HEK293 (cell line): ENCODE results near the gene PAX9.

Experiments used
- CTCF ChIA-PET: fragments of 350-600 bp; formaldehyde crosslinking; extraction: SDS; loops from one replicate; lab custom pipeline; 2021; ENCODE audit warnings: antibody characterized with exemption; lab: Yijun Ruan, JAX
- POLR2A ChIA-PET: fragments of 300-600 bp; formaldehyde crosslinking; extraction: SDS; loops from one replicate; lab custom pipeline; 2020; ENCODE audit warnings: antibody characterized with exemption, inconsistent platforms; lab: Yijun Ruan, JAX
- H3K27ac ChIP-seq: fragments of 200-500 bp; sonication (Bioruptor generic); 2 replicates; pipeline ENCODE4 v1.5.1; 2014; ENCODE audit warnings: low read depth, low read length, control low read depth, inconsistent platforms; ENCODE audit errors: extremely low read depth
- H3K36me3 ChIP-seq, 2 experiments: fragments of 200-500 bp in 1 of 2; sonication (Bioruptor generic) in 1 of 2; 1 replicate in 1 of 2; 2 replicates in 1 of 2; pipeline ENCODE4 v1.5.1; 2014 to 2017; ENCODE audit warnings: inconsistent platforms in 2 of 2, low read length in 2 of 2; ENCODE audit not compliant: control insufficient read depth in 2 of 2, insufficient read depth in 1 of 2
- H3K4me1 ChIP-seq: fragments of 200-500 bp; sonication (Bioruptor generic); 2 replicates; pipeline ENCODE4 v1.5.1; 2014; ENCODE audit warnings: mild to moderate bottlenecking, low read length, inconsistent platforms; ENCODE audit not compliant: control insufficient read depth, insufficient read depth
- H3K4me3 ChIP-seq: 2 replicates; pipeline ENCODE4 v1.5.1; 2011; ENCODE audit warnings: low read depth, mild to moderate bottlenecking, control low read depth, low read length, moderate library complexity
- H3K9me3 ChIP-seq: fragments of 200-500 bp; sonication (Bioruptor generic); 2 replicates; pipeline ENCODE4 v1.5.1; 2014; ENCODE audit warnings: low read depth, low read length, inconsistent platforms; ENCODE audit not compliant: control insufficient read depth, insufficient read depth
- HIC1 ChIP-seq: fragments of 450-650 bp; formaldehyde crosslinking; IDR thresholded peaks from 2 replicates; pipeline ENCODE4 v1.5.1; 2016; ENCODE audit warnings: missing biosample characterization, missing genetic modification characterization
- HOXC10 ChIP-seq: sonication (generic); formaldehyde crosslinking; IDR thresholded peaks from 2 replicates; pipeline ENCODE4 v1.8.1; 2023; ENCODE audit warnings: mild to moderate bottlenecking, missing genetic modification reagents
- HOXD13 ChIP-seq: sonication (generic); formaldehyde crosslinking; IDR thresholded peaks from 2 replicates; pipeline ENCODE4 v1.8.0; 2022; ENCODE audit warnings: missing genetic modification reagents, borderline replicate concordance
- MYNN ChIP-seq: fragments of 450-650 bp; formaldehyde crosslinking; IDR thresholded peaks from 2 replicates; pipeline ENCODE4 v1.5.1; 2016; ENCODE audit warnings: missing biosample characterization, missing genetic modification characterization, borderline replicate concordance
- SCRT2 ChIP-seq: fragments of 450-650 bp; formaldehyde crosslinking; IDR thresholded peaks from 2 replicates; pipeline ENCODE4 v1.5.1; 2016; ENCODE audit warnings: missing biosample characterization, missing genetic modification characterization
- YY1 ChIP-seq: fragments of 450-650 bp; formaldehyde crosslinking; IDR thresholded peaks from 2 replicates; pipeline ENCODE4 v1.5.1; 2018; ENCODE audit warnings: missing biosample characterization, missing genetic modification characterization
- ZBTB1 ChIP-seq: fragments of 450-650 bp; formaldehyde crosslinking; IDR thresholded peaks from 2 replicates; pipeline ENCODE4 v1.5.1; 2016; ENCODE audit warnings: missing biosample characterization, missing genetic modification characterization
- ZBTB8A ChIP-seq: fragments of 450-650 bp; formaldehyde crosslinking; IDR thresholded peaks from 2 replicates; pipeline ENCODE4 v1.5.1; 2016; ENCODE audit warnings: missing biosample characterization, missing genetic modification characterization
- ZNF140 ChIP-seq: fragments of 450-650 bp; formaldehyde crosslinking; IDR thresholded peaks from 2 replicates; pipeline ENCODE4 v1.5.1; 2016; ENCODE audit warnings: missing biosample characterization, missing genetic modification characterization
- ZNF169 ChIP-seq: fragments of 450-650 bp; formaldehyde crosslinking; IDR thresholded peaks from 2 replicates; pipeline ENCODE4 v1.5.1; 2016; ENCODE audit warnings: missing biosample characterization, missing genetic modification characterization
- ZNF391 ChIP-seq: fragments of 450-650 bp; formaldehyde crosslinking; IDR thresholded peaks from 2 replicates; pipeline ENCODE4 v1.5.1; 2016; ENCODE audit warnings: low read depth, missing biosample characterization, missing genetic modification characterization, borderline replicate concordance
- ZNF48 ChIP-seq: fragments of 450-650 bp; formaldehyde crosslinking; IDR thresholded peaks from 2 replicates; pipeline ENCODE4 v1.5.1; 2016; ENCODE audit warnings: missing biosample characterization, missing genetic modification characterization
- ZNF600 ChIP-seq: fragments of 450-650 bp; formaldehyde crosslinking; IDR thresholded peaks from 2 replicates; pipeline ENCODE4 v1.5.1; 2016; ENCODE audit warnings: missing biosample characterization, missing genetic modification characterization
- ZNF626 ChIP-seq: fragments of 450-650 bp; sonication (Bioruptor Pico); formaldehyde crosslinking; IDR thresholded peaks from 2 replicates; pipeline ENCODE4 v1.5.1; 2018; ENCODE audit warnings: missing biosample characterization, missing genetic modification characterization, inconsistent platforms
- ZNF670 ChIP-seq: fragments of 450-650 bp; formaldehyde crosslinking; IDR thresholded peaks from 2 replicates; pipeline ENCODE4 v1.5.1; 2016; ENCODE audit warnings: missing biosample characterization, missing genetic modification characterization, low read depth
- ZNF837 ChIP-seq: fragments of 450-650 bp; formaldehyde crosslinking; IDR thresholded peaks from 2 replicates; pipeline ENCODE4 v1.5.1; 2016; ENCODE audit warnings: missing biosample characterization, missing genetic modification characterization
- TF ChIP-seq, protein P1 (sequence below): fragments of 450-650 bp; IDR thresholded peaks from 2 replicates; pipeline ENCODE4 v1.5.1; 2018; ENCODE audit warnings: missing biosample characterization, missing genetic modification characterization
- TF ChIP-seq, protein P2 (sequence below): fragments of 450-650 bp; formaldehyde crosslinking; IDR thresholded peaks from 2 replicates; pipeline ENCODE4 v1.5.1; 2017; ENCODE audit warnings: missing biosample characterization, missing genetic modification characterization
- TF ChIP-seq, protein P3 (sequence below): fragments of 450-650 bp; formaldehyde crosslinking; IDR thresholded peaks from 2 replicates; pipeline ENCODE4 v1.5.1; 2017; ENCODE audit warnings: missing biosample characterization, missing genetic modification characterization

The PAX9 gene

DNA sequence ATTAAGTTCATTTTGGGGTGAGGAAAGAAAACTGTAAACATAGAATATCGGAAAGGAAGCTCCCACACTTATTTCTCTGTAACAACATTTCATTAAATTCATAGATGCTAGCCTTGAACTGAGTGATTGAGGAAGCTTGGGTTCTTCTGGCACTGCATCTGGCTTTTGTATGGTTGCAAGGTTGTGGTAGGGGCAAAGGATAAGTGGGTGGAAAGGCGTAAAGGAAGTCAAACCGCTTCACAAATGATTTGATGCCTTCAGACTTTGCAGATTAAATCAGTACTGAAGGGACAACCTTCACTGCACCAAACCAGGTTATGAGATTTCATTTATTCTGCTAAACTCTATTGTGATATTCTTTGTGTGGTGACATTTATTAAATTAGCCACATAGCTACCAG is 28.1 kb upstream of the PAX9 start:
- Histone ChIP-seq H3K27ac (no peak overlapping the region), H3K9me3 (no peaks in the 10 kb centered on the region), H3K36me3 (no peaks in the 10 kb centered on the region), H3K4me3 (no peak overlapping the region), H3K4me1 (peaks cover 5% of the 10 kb centered on the region)
- POLR2A ChIA-PET, result no interaction called here
- TF ChIP-seq ZNF169 (tag by site-specific recombination), result no peak
- TF ChIP-seq ZNF140 (tag by site-specific recombination), result no peak
- TF ChIP-seq HOXC10 (CRISPR knock-in tag), result no peak
- CTCF ChIA-PET, result no interaction called here

GRCh38 chr14:36646664-36647416 is 14.8 kb upstream of the PAX9 start:
- no peak overlapping the region for H3K4me3 ChIP-seq
- H3K36me3 ChIP-seq, result no peaks in the 10 kb centered on the region
- TF ChIP-seq ZNF48 (no peak), ZNF600 (tag by site-specific recombination) (no peak), ZNF391 (tag by site-specific recombination) (no peak), ZNF626 (tag by site-specific recombination) (no peak), ZNF670 (tag by site-specific recombination) (no peak), HIC1 (tag by site-specific recombination) (no peak), ZBTB1 (tag by site-specific recombination) (no peak), MYNN (tag by site-specific recombination) (no peak), ZNF837 (no peak), ZBTB8A (tag by site-specific recombination) (no peak), SCRT2 (tag by site-specific recombination) (no peak)
- TF ChIP-seq, protein P1, sequence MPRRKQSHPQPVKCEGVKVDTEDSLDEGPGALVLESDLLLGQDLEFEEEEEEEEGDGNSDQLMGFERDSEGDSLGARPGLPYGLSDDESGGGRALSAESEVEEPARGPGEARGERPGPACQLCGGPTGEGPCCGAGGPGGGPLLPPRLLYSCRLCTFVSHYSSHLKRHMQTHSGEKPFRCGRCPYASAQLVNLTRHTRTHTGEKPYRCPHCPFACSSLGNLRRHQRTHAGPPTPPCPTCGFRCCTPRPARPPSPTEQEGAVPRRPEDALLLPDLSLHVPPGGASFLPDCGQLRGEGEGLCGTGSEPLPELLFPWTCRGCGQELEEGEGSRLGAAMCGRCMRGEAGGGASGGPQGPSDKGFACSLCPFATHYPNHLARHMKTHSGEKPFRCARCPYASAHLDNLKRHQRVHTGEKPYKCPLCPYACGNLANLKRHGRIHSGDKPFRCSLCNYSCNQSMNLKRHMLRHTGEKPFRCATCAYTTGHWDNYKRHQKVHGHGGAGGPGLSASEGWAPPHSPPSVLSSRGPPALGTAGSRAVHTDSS (tag by site-specific recombination), result no peak
- H3K4me1 ChIP-seq, result peaks cover 6% of the 10 kb centered on the region; the same call in 1 of the 2 replicates
- ChIA-PET POLR2A (interaction anchor here (0.6 kb wide), 1 partner anchor 425 kb away, joined by 10 read pairs; no protein-coding TSS in a partner anchor), CTCF (interaction anchor here (0.6 to 3.6 kb wide), 23 partner anchors 7 to 503 kb away, joined by 3 to 55 read pairs (median 5); no protein-coding TSS in a partner anchor)
- H3K27ac ChIP-seq, result no peak overlapping the region
- no peaks in the 10 kb centered on the region for H3K9me3 ChIP-seq

- ChIA-PET POLR2A (interaction anchor here (0.6 to 1.3 kb wide), 2 partner anchors 424 to 470 kb away, joined by 3 to 10 read pairs; no protein-coding TSS in a partner anchor), CTCF (interaction anchor here (0.6 to 3.6 kb wide), 23 partner anchors 8 to 503 kb away, joined by 3 to 55 read pairs (median 5); no protein-coding TSS in a partner anchor)
- H3K4me1 ChIP-seq, result peaks cover 8% of the 10 kb centered on the region
- no peaks in the 10 kb centered on the region for H3K36me3 ChIP-seq
- H3K9me3 ChIP-seq, result no peaks in the 10 kb centered on the region
- peak overlapping the region; percentile 47 for H3K4me3 ChIP-seq
- TF ChIP-seq ZNF169 (tag by site-specific recombination) (no peak), HOXD13 (no peak), YY1 (tag by site-specific recombination) (no peak)
- TF ChIP-seq, protein P2, sequence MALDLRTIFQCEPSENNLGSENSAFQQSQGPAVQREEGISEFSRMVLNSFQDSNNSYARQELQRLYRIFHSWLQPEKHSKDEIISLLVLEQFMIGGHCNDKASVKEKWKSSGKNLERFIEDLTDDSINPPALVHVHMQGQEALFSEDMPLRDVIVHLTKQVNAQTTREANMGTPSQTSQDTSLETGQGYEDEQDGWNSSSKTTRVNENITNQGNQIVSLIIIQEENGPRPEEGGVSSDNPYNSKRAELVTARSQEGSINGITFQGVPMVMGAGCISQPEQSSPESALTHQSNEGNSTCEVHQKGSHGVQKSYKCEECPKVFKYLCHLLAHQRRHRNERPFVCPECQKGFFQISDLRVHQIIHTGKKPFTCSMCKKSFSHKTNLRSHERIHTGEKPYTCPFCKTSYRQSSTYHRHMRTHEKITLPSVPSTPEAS, result no peak
- TF ChIP-seq, protein P3, sequence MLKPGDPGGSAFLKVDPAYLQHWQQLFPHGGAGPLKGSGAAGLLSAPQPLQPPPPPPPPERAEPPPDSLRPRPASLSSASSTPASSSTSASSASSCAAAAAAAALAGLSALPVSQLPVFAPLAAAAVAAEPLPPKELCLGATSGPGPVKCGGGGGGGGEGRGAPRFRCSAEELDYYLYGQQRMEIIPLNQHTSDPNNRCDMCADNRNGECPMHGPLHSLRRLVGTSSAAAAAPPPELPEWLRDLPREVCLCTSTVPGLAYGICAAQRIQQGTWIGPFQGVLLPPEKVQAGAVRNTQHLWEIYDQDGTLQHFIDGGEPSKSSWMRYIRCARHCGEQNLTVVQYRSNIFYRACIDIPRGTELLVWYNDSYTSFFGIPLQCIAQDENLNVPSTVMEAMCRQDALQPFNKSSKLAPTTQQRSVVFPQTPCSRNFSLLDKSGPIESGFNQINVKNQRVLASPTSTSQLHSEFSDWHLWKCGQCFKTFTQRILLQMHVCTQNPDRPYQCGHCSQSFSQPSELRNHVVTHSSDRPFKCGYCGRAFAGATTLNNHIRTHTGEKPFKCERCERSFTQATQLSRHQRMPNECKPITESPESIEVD, result no peak
- H3K27ac ChIP-seq, result peak overlapping the region; percentile 70; the same call in 1 of the 2 replicates
These were observed 14.2 kb upstream of the PAX9 start for GRCh38 chr14:36647417-36647823.
